OCI-LY7 (cell line): Measurements from ENCODE around the gene SATB2.

Experiments
- CTCF ChIP-seq: fragments of 200-600 bp; sonication (generic); conservative IDR thresholded peaks from 2 replicates; pipeline ENCODE4 v1.5.1; 2014; ENCODE audit warnings: mild to moderate bottlenecking, antibody characterized with exemption, low read length, moderate library complexity, mixed read lengths
- EZH2phosphoT487 ChIP-seq: fragments of 200-600 bp; sonication (generic); IDR thresholded peaks from 2 replicates; pipeline ENCODE4 v1.6.1; 2018; ENCODE audit warnings: low read depth, borderline replicate concordance, mild to moderate bottlenecking, mixed run types, antibody characterized with exemption, low read length, moderate library complexity, mixed read lengths

DNA sequence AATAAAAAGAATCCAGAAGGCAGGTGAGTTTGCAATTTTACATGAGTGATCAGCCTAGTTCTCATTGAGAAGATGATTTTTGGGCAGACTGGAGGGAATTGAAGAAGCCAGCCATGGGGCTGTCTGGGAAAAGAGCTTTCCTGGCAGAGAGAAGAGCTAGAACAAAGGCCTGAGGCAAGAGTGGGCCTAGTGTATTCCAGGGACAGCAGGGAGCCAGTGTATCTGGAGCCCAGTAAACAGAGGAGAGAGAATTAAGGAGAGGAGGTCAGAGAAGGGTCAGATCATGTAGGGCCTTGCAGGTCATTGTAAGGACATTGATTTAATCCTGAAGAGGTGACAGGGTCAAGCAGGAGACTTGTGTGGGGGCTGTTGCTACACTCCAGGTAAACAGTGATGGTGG lies 195.8 kb downstream of the SATB2 start:
- TF ChIP-seq CTCF (no peak), EZH2phosphoT487 (no peak)
